ENCODE measurements around the gene BABAM1.

DNA sequence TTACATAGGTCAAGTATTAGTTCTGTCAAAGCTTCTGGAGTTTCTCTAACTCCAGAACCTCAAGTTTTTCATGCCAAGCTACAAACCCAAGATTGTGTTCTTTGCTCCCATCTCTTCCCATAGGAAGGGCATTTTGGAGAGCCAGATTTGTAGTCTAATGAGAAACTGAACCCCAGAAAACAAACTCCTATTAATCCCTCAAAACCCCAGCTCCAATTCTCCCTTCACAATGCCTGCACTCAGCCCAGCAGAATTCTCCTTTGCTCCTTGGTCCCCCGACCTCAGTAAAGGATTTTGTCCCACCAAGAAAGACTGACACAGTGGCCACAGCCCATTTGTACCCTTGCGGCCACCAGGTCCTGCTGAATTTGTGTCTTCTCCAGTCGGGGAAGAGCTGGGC, 11.1 kb upstream of the BABAM1 start:
- TF ChIP-seq, protein P1, sequence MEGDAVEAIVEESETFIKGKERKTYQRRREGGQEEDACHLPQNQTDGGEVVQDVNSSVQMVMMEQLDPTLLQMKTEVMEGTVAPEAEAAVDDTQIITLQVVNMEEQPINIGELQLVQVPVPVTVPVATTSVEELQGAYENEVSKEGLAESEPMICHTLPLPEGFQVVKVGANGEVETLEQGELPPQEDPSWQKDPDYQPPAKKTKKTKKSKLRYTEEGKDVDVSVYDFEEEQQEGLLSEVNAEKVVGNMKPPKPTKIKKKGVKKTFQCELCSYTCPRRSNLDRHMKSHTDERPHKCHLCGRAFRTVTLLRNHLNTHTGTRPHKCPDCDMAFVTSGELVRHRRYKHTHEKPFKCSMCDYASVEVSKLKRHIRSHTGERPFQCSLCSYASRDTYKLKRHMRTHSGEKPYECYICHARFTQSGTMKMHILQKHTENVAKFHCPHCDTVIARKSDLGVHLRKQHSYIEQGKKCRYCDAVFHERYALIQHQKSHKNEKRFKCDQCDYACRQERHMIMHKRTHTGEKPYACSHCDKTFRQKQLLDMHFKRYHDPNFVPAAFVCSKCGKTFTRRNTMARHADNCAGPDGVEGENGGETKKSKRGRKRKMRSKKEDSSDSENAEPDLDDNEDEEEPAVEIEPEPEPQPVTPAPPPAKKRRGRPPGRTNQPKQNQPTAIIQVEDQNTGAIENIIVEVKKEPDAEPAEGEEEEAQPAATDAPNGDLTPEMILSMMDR (conservative IDR thresholded peaks at IDR 0.05 in 1 of 2, IDR thresholded peaks at IDR 0.05 in 1 of 2; ENCODE audit: extremely low read depth in 1 of 2, insufficient read depth in 1 of 2, low read depth in 1 of 2, low read length in 2 of 2) = no peak
- no peak for TF ChIP-seq EZH2 (IDR thresholded peaks at IDR 0.05; ENCODE audit: borderline replicate concordance, low read length)
